Measurements from ENCODE around the gene EXOSC1. TPM values are rescaled to one million over a fixed set of nuclear protein-coding genes. Genes with fewer than 3 reads are reported as not detected.

Gene EXOSC1
- total RNA-seq, 1 donor from 2014 or later, result 27.1 TPM

Other genes starting within 250 kb of the EXOSC1 start
- 9.8 TPM for gene ARHGAP19, start 153.4 kb downstream of the EXOSC1 start, total RNA-seq (ENCODE audit: unreplicated experiment)
- gene FRAT1, start 126.7 kb downstream of the EXOSC1 start, total RNA-seq (ENCODE audit: unreplicated experiment), result 10.0 TPM
- 15.9 TPM for gene FRAT2, start 111.3 kb downstream of the EXOSC1 start, total RNA-seq (ENCODE audit: unreplicated experiment)
- gene RRP12, start 44.7 kb downstream of the EXOSC1 start, total RNA-seq (ENCODE audit: unreplicated experiment), result 26.8 TPM
- gene PGAM1, start 19.8 kb downstream of the EXOSC1 start, total RNA-seq (ENCODE audit: unreplicated experiment), result 374 TPM
- 61.5 TPM for gene ZDHHC16, start 169 bp upstream of the EXOSC1 start, total RNA-seq (ENCODE audit: unreplicated experiment)
- gene MMS19, start 52.4 kb upstream of the EXOSC1 start, total RNA-seq (ENCODE audit: unreplicated experiment), result 139 TPM
- gene UBTD1, start 52.9 kb upstream of the EXOSC1 start, total RNA-seq (ENCODE audit: unreplicated experiment), result 8.0 TPM
- gene ANKRD2, start 126.8 kb upstream of the EXOSC1 start, total RNA-seq (ENCODE audit: unreplicated experiment), result not detected
- not detected for gene HOGA1, start 138.4 kb upstream of the EXOSC1 start, total RNA-seq (ENCODE audit: unreplicated experiment)
- not detected for gene C10orf62, start 143.7 kb upstream of the EXOSC1 start, total RNA-seq (ENCODE audit: unreplicated experiment)
- gene MORN4, start 187.5 kb upstream of the EXOSC1 start, total RNA-seq (ENCODE audit: unreplicated experiment), result 31.4 TPM
- 17.9 TPM for gene PI4K2A, start 194.7 kb upstream of the EXOSC1 start, total RNA-seq (ENCODE audit: unreplicated experiment)
- 4.5 TPM for gene AVPI1, start 241.2 kb upstream of the EXOSC1 start, total RNA-seq (ENCODE audit: unreplicated experiment)